Activated T-helper 2 cell treated with anti-CD3 and anti-CD28 coated beads, Interferon-gamma antibody, Interleukin-2, Interleukin-4, amounts not matched to agents 10 μg/mL and 5 μg/mL and 100 μg/mL, durations not matched to agents 14 hours and 24 hours and 36 hours (primary cell): ENCODE data around the gene FGFR3. TPM values are rescaled to one million over a fixed set of nuclear protein-coding genes. Genes with fewer than 3 reads are reported as not detected.
"Not testable (repeated sequence)": the region's sequence is repeated elsewhere in the genome, so short reads cannot be mapped to it uniquely, and the experiment has no call there.

ENCODE experiments used
- DNase-seq: peaks from one replicate; pipeline ENCODE4 v3.0.0; 2021; ENCODE audit warnings: low spot score
- H3K27ac Mint-ChIP-seq: one replicate; pipeline ENCODE4 v1.8.0; 2021; ENCODE audit warnings: mixed read lengths
- H3K27me3 Mint-ChIP-seq: one replicate; pipeline ENCODE4 v1.8.0; 2021; ENCODE audit warnings: low read depth, mixed read lengths
- H3K36me3 Mint-ChIP-seq: one replicate; pipeline ENCODE4 v1.8.0; 2021; ENCODE audit warnings: low read depth, mixed read lengths
- H3K4me1 Mint-ChIP-seq: one replicate; pipeline ENCODE4 v1.8.0; 2021; ENCODE audit warnings: low read depth, mixed read lengths
- H3K4me3 Mint-ChIP-seq: one replicate; pipeline ENCODE4 v1.8.0; 2021; ENCODE audit warnings: low read depth, mild to moderate bottlenecking, moderate library complexity, mixed read lengths
- H3K9me3 Mint-ChIP-seq: one replicate; pipeline ENCODE4 v1.8.0; 2021; ENCODE audit warnings: mixed read lengths
- intact Hi-C: fragments of 100-400 bp; cut with micrococcal nuclease; formaldehyde crosslinking; loops from one replicate; pipeline ENCODE4 v1.15.1; 2023
- total RNA-seq: library from RNA; stranded (reverse); gene quantifications from 2 replicates; pipeline ENCODE4 v1.2.3, GENCODE V29; 2022

FGFR3 gene
- total RNA-seq, 1 donor from 2014 or later: 0.80 TPM

- DNase-seq, H3K27me3 Mint-ChIP-seq, H3K27ac Mint-ChIP-seq, H3K9me3 Mint-ChIP-seq, intact Hi-C loops, H3K4me3 Mint-ChIP-seq: not testable (repeated sequence)
- Mint-ChIP-seq H3K4me1 (peaks cover 11% of the 10 kb centered on the region), H3K36me3 (peaks cover 41% of the 10 kb centered on the region)
Measured at GRCh38 chr4:1844618-1845017, 51.5 kb downstream of the FGFR3 start.

- no peaks in the 10 kb centered on the region for H3K27me3 Mint-ChIP-seq
- peaks cover 18% of the 10 kb centered on the region for H3K4me1 Mint-ChIP-seq
- intact Hi-C loops: no loop called here
- no peak overlapping the region for H3K27ac Mint-ChIP-seq
- peaks cover 34% of the 10 kb centered on the region for H3K36me3 Mint-ChIP-seq
- no peaks in the 10 kb centered on the region for H3K9me3 Mint-ChIP-seq
- no peak overlapping the region for H3K4me3 Mint-ChIP-seq
- no peak for DNase-seq
Measured at GRCh38 chr4:1846580-1846979, 53.5 kb downstream of the FGFR3 start.

- H3K36me3 Mint-ChIP-seq: peaks cover 21% of the 10 kb centered on the region
- peaks cover 31% of the 10 kb centered on the region for H3K4me1 Mint-ChIP-seq
- H3K27me3 Mint-ChIP-seq: no peaks in the 10 kb centered on the region
- H3K27ac Mint-ChIP-seq: no peak overlapping the region
- intact Hi-C loops: no loop called here
- no peak overlapping the region for H3K4me3 Mint-ChIP-seq
- DNase-seq: no peak
- no peaks in the 10 kb centered on the region for H3K9me3 Mint-ChIP-seq
Measured at GRCh38 chr4:1850276-1850675, 57.2 kb downstream of the FGFR3 start.

- DNase-seq: no peak
- intact Hi-C loops: no loop called here
- Mint-ChIP-seq H3K27me3 (no peaks in the 10 kb centered on the region), H3K36me3 (peaks cover 21% of the 10 kb centered on the region), H3K4me3 (no peak overlapping the region), H3K9me3 (no peaks in the 10 kb centered on the region), H3K27ac (no peak overlapping the region), H3K4me1 (peaks cover 31% of the 10 kb centered on the region)
Measured at GRCh38 chr4:1851160-1851559, 58.1 kb downstream of the FGFR3 start.

GRCh38 chr4:1851575-1852410 is 58.7 kb downstream of the FGFR3 start:
- no peak overlapping the region for H3K27ac Mint-ChIP-seq
- no peak overlapping the region for H3K4me3 Mint-ChIP-seq
- intact Hi-C loops: no loop called here
- no peaks in the 10 kb centered on the region for H3K27me3 Mint-ChIP-seq
- H3K4me1 Mint-ChIP-seq: peaks cover 29% of the 10 kb centered on the region
- DNase-seq: no peak
- peaks cover 16% of the 10 kb centered on the region for H3K36me3 Mint-ChIP-seq
- H3K9me3 Mint-ChIP-seq: no peaks in the 10 kb centered on the region

GRCh38 chr4:1852904-1853623 is 60.0 kb downstream of the FGFR3 start:
- Mint-ChIP-seq H3K9me3 (no peaks in the 10 kb centered on the region), H3K4me3 (peak overlapping the region; percentile 73), H3K27ac (peak overlapping the region; percentile 30), H3K36me3 (peaks cover 10% of the 10 kb centered on the region), H3K4me1 (peaks cover 37% of the 10 kb centered on the region), H3K27me3 (no peaks in the 10 kb centered on the region)
- intact Hi-C loops: no loop called here
- DNase-seq: no peak

GRCh38 chr4:1854752-1855151 is 61.7 kb downstream of the FGFR3 start:
- Mint-ChIP-seq H3K27ac (peak overlapping the region; percentile 70), H3K9me3 (no peaks in the 10 kb centered on the region)

GRCh38 chr4:1855333-1856070 is 62.4 kb downstream of the FGFR3 start:
- intact Hi-C loops: loop anchor here (1.0 to 2.0 kb wide), 4 partner anchors 15 to 563 kb away; partner anchors contain the start of genes CFAP99, SLBP and ZFYVE28
- no peak for DNase-seq
- peak overlapping the region; percentile 86 for H3K4me3 Mint-ChIP-seq
- H3K4me1 Mint-ChIP-seq: peaks cover 37% of the 10 kb centered on the region
- peak overlapping the region; percentile 38 for H3K27ac Mint-ChIP-seq
- peaks cover 10% of the 10 kb centered on the region for H3K36me3 Mint-ChIP-seq
- no peaks in the 10 kb centered on the region for H3K27me3 Mint-ChIP-seq
- no peaks in the 10 kb centered on the region for H3K9me3 Mint-ChIP-seq

More at GRCh38 chr4:1854752-1855151, 61.7 kb downstream of the FGFR3 start:
- Mint-ChIP-seq H3K27me3 (no peaks in the 10 kb centered on the region), H3K4me1 (peaks cover 39% of the 10 kb centered on the region), H3K36me3 (peaks cover 10% of the 10 kb centered on the region), H3K4me3 (peak overlapping the region; percentile 86)
- intact Hi-C loops: no loop called here
- DNase-seq: no peak

- Mint-ChIP-seq H3K4me3 (peak within 1 kb of the TSS; percentile 86), H3K9me3 (no peaks in the 10 kb centered on the region), H3K4me1 (peaks cover 31% of the 10 kb centered on the region), H3K27ac (peak within 1 kb of the TSS; percentile 70), H3K27me3 (no peaks in the 10 kb centered on the region), H3K36me3 (peaks cover 10% of the 10 kb centered on the region)
- intact Hi-C loops: loop anchor here (1.0 to 2.0 kb wide), 4 partner anchors 14 to 562 kb away; partner anchors contain the start of genes CFAP99, SLBP and ZFYVE28
- peak; percentile 93 for DNase-seq
Measured at GRCh38 chr4:1856071-1856942, 63.2 kb downstream of the FGFR3 start, which contains the start of gene LETM1. Gene LETM1 (minus strand): TSS chr4:1856156. CDS start chr4:1855950, 206 bp downstream.

- intact Hi-C loops: loop anchor here (1.0 to 2.0 kb wide), 4 partner anchors 13 to 562 kb away; partner anchors contain the start of genes CFAP99, SLBP and ZFYVE28
- H3K4me1 Mint-ChIP-seq: peaks cover 33% of the 10 kb centered on the region
- peaks cover 10% of the 10 kb centered on the region for H3K36me3 Mint-ChIP-seq
- no peaks in the 10 kb centered on the region for H3K9me3 Mint-ChIP-seq
- H3K27me3 Mint-ChIP-seq: no peaks in the 10 kb centered on the region
- peak overlapping the region; percentile 80 for H3K4me3 Mint-ChIP-seq
- no peak for DNase-seq
- H3K27ac Mint-ChIP-seq: peak overlapping the region; percentile 55
Measured at GRCh38 chr4:1856943-1857699, 64.0 kb downstream of the FGFR3 start.

GRCh38 chr4:1857931-1858330 is 64.8 kb downstream of the FGFR3 start:
- no peak overlapping the region for H3K27ac Mint-ChIP-seq
- no peak overlapping the region for H3K4me3 Mint-ChIP-seq
- peaks cover 35% of the 10 kb centered on the region for H3K4me1 Mint-ChIP-seq
- H3K9me3 Mint-ChIP-seq: no peaks in the 10 kb centered on the region
- DNase-seq: no peak
- H3K36me3 Mint-ChIP-seq: peaks cover 7% of the 10 kb centered on the region
- H3K27me3 Mint-ChIP-seq: no peaks in the 10 kb centered on the region
- intact Hi-C loops: loop anchor here (2.0 kb wide), 1 partner anchor 561 kb away; the partner anchor contains the start of genes CFAP99 and ZFYVE28
